Chondrocyte (in vitro differentiated cells): ENCODE measurements around the gene MACROD2. TPM values are rescaled to one million over a fixed set of nuclear protein-coding genes. Genes with fewer than 3 reads are reported as not detected.

Source experiments
- DNase-seq: peaks from one replicate; pipeline ENCODE4 v3.0.0; 2021; ENCODE audit warnings: mixed read lengths, low spot score
- H3K27ac Mint-ChIP-seq: one replicate; pipeline ENCODE4 v1.8.0; 2021; ENCODE audit warnings: mild to moderate bottlenecking, moderate library complexity, mixed read lengths; ENCODE audit not compliant: unreplicated experiment
- H3K27me3 Mint-ChIP-seq: 2 replicates; pipeline ENCODE4 v1.8.0; 2021; ENCODE audit warnings: low read depth, mixed read lengths
- H3K36me3 Mint-ChIP-seq: 2 replicates; pipeline ENCODE4 v1.8.0; 2021; ENCODE audit warnings: low read depth, mixed read lengths
- H3K4me1 Mint-ChIP-seq: 2 replicates; pipeline ENCODE4 v1.8.0; 2021; ENCODE audit warnings: low read depth, mild to moderate bottlenecking, mixed read lengths
- H3K4me3 Mint-ChIP-seq: one replicate; pipeline ENCODE4 v1.8.0; 2021; ENCODE audit warnings: mild to moderate bottlenecking, moderate library complexity, mixed read lengths; ENCODE audit not compliant: unreplicated experiment
- H3K9me3 Mint-ChIP-seq: 2 replicates; pipeline ENCODE4 v1.8.0; 2021; ENCODE audit warnings: low read depth, mixed read lengths
- total RNA-seq: library from RNA; stranded (reverse); gene quantifications from 3 replicates; pipeline ENCODE4 v1.2.1, GENCODE V29; 2021
- TF ChIP-seq, protein P1 (sequence below): fragments of 200-600 bp; sonication (generic); IDR thresholded peaks from 2 replicates; pipeline ENCODE4 v1.5.0; 2021; ENCODE audit warnings: antibody characterized with exemption, mild to moderate bottlenecking, moderate library complexity

MACROD2 gene
- total RNA-seq, 1 donor from 2014 or later, result 3.2 TPM

DNA sequence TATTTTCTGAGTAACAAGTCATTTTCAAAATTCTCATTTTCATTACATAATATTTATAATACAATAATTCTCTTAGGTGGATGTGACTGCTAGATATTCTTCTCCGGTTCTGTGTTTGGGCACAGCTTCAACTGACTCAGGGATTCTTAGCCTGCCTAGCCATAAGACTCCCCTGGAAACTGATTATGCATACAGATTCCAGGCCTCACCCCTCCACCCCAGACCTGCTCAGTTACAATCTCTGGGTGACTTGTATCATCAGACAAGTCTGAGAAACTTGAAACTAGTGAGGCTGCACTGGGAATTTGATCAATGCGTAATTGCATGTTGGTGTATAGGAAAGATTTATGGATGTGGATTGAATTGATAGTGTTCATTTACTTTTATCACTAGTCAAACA, 316.7 kb downstream of the MACROD2 start:
- Mint-ChIP-seq H3K27me3 (no peaks in the 10 kb centered on the region), H3K4me3 (no peak overlapping the region), H3K4me1 (no peaks in the 10 kb centered on the region), H3K36me3 (no peaks in the 10 kb centered on the region), H3K9me3 (no peaks in the 10 kb centered on the region), H3K27ac (no peak overlapping the region)
- TF ChIP-seq, protein P1, sequence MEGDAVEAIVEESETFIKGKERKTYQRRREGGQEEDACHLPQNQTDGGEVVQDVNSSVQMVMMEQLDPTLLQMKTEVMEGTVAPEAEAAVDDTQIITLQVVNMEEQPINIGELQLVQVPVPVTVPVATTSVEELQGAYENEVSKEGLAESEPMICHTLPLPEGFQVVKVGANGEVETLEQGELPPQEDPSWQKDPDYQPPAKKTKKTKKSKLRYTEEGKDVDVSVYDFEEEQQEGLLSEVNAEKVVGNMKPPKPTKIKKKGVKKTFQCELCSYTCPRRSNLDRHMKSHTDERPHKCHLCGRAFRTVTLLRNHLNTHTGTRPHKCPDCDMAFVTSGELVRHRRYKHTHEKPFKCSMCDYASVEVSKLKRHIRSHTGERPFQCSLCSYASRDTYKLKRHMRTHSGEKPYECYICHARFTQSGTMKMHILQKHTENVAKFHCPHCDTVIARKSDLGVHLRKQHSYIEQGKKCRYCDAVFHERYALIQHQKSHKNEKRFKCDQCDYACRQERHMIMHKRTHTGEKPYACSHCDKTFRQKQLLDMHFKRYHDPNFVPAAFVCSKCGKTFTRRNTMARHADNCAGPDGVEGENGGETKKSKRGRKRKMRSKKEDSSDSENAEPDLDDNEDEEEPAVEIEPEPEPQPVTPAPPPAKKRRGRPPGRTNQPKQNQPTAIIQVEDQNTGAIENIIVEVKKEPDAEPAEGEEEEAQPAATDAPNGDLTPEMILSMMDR, result no peak
- DNase-seq, result no peak

DNA sequence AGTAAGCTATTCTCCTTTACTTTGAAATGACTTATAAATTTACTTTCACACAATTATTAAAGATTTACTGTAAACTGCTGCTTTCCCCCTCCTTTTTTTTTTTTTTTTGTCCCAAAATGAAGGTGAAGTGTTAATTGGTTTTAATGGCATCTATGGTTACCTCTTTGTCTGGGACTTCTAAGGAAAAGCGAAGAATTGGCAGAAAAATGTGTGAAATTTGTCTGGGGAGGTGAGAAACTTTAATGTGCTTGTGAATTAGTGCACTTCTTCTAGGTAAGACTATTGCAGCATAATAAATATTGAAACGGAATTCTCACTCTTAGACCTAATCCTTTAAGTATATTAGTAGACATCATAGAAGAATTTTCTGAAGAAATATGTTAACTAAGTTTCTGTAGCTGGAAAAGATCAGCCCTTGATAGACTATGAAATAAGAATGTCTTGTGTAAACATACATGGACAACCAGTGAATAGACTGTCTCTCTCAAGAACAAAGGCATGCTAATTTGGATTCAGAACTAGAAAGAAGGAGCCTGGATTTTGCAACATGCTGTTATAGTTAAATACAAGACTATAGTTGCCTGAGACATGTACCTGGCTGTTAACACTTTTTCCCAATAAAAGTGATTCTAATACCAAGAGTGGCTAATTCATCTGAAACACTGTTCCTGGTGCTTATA, 318.2 kb downstream of the MACROD2 start:
- Mint-ChIP-seq H3K27me3 (no peaks in the 10 kb centered on the region), H3K27ac (no peak overlapping the region), H3K36me3 (no peaks in the 10 kb centered on the region), H3K4me1 (no peaks in the 10 kb centered on the region), H3K9me3 (no peaks in the 10 kb centered on the region), H3K4me3 (no peak overlapping the region)
- DNase-seq, result no peak
- TF ChIP-seq, protein P1, result no peak

DNA sequence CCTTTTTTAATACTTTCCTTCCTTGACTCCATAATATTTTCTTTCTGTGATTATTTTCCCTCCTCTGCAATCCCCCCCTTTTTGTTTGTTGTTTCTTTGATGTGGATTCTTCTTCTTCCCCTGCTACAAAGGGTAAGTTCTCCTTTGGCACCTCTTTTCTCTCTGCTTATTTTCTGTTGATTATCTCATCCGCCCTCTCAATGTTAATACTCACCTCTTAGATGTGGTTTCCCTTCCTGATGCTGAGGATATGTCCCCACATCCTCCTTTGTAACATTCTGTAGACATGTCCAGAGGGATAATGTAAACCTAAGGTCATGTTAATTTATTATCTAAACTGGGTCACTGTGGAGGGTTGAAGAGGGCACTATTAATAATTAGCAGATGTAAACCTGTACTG, 324.4 kb downstream of the MACROD2 start:
- no peak overlapping the region for H3K4me3 Mint-ChIP-seq
- TF ChIP-seq, protein P1, result no peak
- H3K27me3 Mint-ChIP-seq, result no peaks in the 10 kb centered on the region
- no peak overlapping the region for H3K27ac Mint-ChIP-seq
- no peaks in the 10 kb centered on the region for H3K9me3 Mint-ChIP-seq
- DNase-seq, result no peak
- H3K4me1 Mint-ChIP-seq, result no peaks in the 10 kb centered on the region
- H3K36me3 Mint-ChIP-seq, result no peaks in the 10 kb centered on the region

DNA sequence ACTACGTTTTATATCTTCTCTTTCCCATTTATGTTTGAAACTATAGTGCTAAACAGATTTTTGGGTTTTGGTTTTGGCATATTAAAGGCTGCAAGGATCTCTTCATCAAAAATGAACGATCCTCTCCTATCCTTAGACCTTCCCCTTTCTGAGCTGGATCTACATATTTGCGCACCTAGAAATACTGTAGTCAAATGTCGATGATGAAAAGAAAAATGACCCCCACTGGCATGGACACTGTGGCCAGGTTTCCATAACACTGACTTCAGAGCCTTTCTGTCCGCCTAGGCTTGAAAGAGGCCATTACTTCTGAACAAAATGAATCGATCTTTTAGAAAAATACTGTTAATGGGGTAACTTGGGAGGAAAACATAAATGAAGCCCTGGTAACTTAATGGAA, 336.3 kb downstream of the MACROD2 start:
- no peaks in the 10 kb centered on the region for H3K9me3 Mint-ChIP-seq
- no peaks in the 10 kb centered on the region for H3K36me3 Mint-ChIP-seq
- DNase-seq, result no peak
- peaks cover 21% of the 10 kb centered on the region for H3K4me1 Mint-ChIP-seq
- peaks cover 10% of the 10 kb centered on the region for H3K27me3 Mint-ChIP-seq
- no peak overlapping the region for H3K27ac Mint-ChIP-seq
- H3K4me3 Mint-ChIP-seq, result no peak overlapping the region
- TF ChIP-seq, protein P1, result no peak

DNA sequence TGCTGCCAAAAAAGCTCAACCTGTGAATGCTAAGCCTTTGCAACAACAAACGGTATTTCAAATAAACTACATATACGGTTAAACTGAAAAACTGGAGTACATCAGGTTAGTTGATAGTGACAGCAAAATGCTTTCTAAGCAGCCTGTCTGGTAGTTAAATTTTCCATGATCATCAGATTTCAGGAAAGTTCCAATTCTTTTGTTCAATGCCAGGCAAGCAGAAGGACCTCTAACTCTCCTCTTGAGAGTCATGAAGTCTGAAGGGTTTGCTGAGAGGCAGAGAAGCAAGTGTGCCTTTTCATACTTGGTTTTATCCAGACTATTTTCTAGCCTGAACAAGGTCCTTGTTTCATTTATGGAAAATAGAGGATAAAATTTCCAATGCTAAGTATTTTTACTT, 337.6 kb downstream of the MACROD2 start:
- no peaks in the 10 kb centered on the region for H3K36me3 Mint-ChIP-seq
- no peaks in the 10 kb centered on the region for H3K9me3 Mint-ChIP-seq
- H3K4me1 Mint-ChIP-seq, result peaks cover 32% of the 10 kb centered on the region
- H3K27ac Mint-ChIP-seq, result no peak overlapping the region
- no peak for DNase-seq
- TF ChIP-seq, protein P1, result no peak
- H3K4me3 Mint-ChIP-seq, result no peak overlapping the region
- peaks cover 10% of the 10 kb centered on the region for H3K27me3 Mint-ChIP-seq
